A673 (cell line): ENCODE data around the gene THSD4. TPM values are rescaled to one million over a fixed set of nuclear protein-coding genes. Genes with fewer than 3 reads are reported as not detected.

Source experiments
- BruUV-seq: library from RNA; stranded (reverse); fragments of 400-500 nt; replicated peaks from 2 replicates; lab custom pipeline; 2021; lab: Mats Ljungman, UMichigan
- CTCF ChIA-PET: fragments of 300-600 bp; sonication (Branson Sonifier 250); formaldehyde crosslinking; loops from one replicate; lab custom pipeline; 2022; ENCODE audit warnings: antibody characterized with exemption; lab: Charles Lee
- POLR2A ChIA-PET: fragments of 300-600 bp; sonication (Branson Sonifier 250); formaldehyde crosslinking; loops from one replicate; lab custom pipeline; 2022; ENCODE audit warnings: antibody characterized with exemption; ENCODE audit not compliant: low non-redundant PET; lab: Charles Lee
- DNase-seq: peaks from one replicate; pipeline ENCODE4 v3.0.0-alpha.2; 2015; ENCODE audit warnings: low spot score
- H3K27ac ChIP-seq: fragments of 200-600 bp; sonication (generic); 2 replicates; pipeline ENCODE4 v1.5.1; 2016; ENCODE audit warnings: mixed run types, low read depth, mild to moderate bottlenecking, mixed read lengths, antibody characterized with exemption, low read length; ENCODE audit not compliant: poor library complexity, severe bottlenecking
- H3K27me3 ChIP-seq: fragments of 200-600 bp; sonication (generic); replicated peaks from 2 replicates; pipeline ENCODE4 v1.6.1; 2017; ENCODE audit warnings: mixed run types, low read depth, mild to moderate bottlenecking, mixed read lengths, antibody characterized with exemption, low read length; ENCODE audit not compliant: insufficient read depth, poor library complexity
- H3K36me3 ChIP-seq: fragments of 200-600 bp; sonication (generic); 2 replicates; pipeline ENCODE4 v1.6.1; 2016; ENCODE audit warnings: mixed run types, mild to moderate bottlenecking, mixed read lengths, antibody characterized with exemption, low read length; ENCODE audit not compliant: insufficient read depth, poor library complexity, severe bottlenecking
- H3K4me1 ChIP-seq: fragments of 200-600 bp; sonication (generic); 2 replicates; pipeline ENCODE4 v1.6.1; 2017; ENCODE audit warnings: mixed run types, mild to moderate bottlenecking, mixed read lengths, antibody characterized with exemption, low read length; ENCODE audit not compliant: insufficient read depth, poor library complexity, severe bottlenecking
- H3K4me3 ChIP-seq: fragments of 200-600 bp; sonication (generic); 2 replicates; pipeline ENCODE4 v1.5.1; 2016; ENCODE audit warnings: low read depth, mixed run types, mild to moderate bottlenecking, mixed read lengths, low read length; ENCODE audit not compliant: poor library complexity, severe bottlenecking
- H3K9me3 ChIP-seq: fragments of 200-600 bp; sonication (generic); 2 replicates; pipeline ENCODE4 v1.6.1; 2016; ENCODE audit warnings: mixed run types, low read depth, mild to moderate bottlenecking, mixed read lengths, antibody characterized with exemption, low read length; ENCODE audit not compliant: poor library complexity, severe bottlenecking
- CTCF ChIP-seq: fragments of 300-800, 200-600 bp; sonication (generic); conservative IDR thresholded peaks from 2 replicates; pipeline ENCODE4 v1.5.1; 2017; ENCODE audit warnings: low read depth, mild to moderate bottlenecking, antibody characterized with exemption, low read length, moderate library complexity, mixed read lengths
- EZH2 ChIP-seq: fragments of 200-600 bp; sonication (generic); IDR thresholded peaks from 2 replicates; pipeline ENCODE4 v1.6.1; 2017; ENCODE audit warnings: borderline replicate concordance, low read depth, mild to moderate bottlenecking, mixed read lengths, antibody characterized with exemption, low read length; ENCODE audit not compliant: poor library complexity, severe bottlenecking
- intact Hi-C: fragments of 100-400 bp; cut with micrococcal nuclease; formaldehyde crosslinking; loops from one replicate; pipeline ENCODE4 v1.10.0; 2022; ENCODE audit not compliant: unreplicated experiment
- total RNA-seq: library from RNA; stranded (reverse); gene quantifications from 2 replicates; pipeline ENCODE4 v1.2.3, GENCODE V29; 2021

THSD4 gene
- total RNA-seq, 1 experiment from 2014 or later, result 2.4 TPM

- POLR2A ChIA-PET, result no interaction called here
- no peak overlapping the region for H3K4me3 ChIP-seq
- H3K9me3 ChIP-seq, result no peaks in the 10 kb centered on the region
- peaks cover 9% of the 10 kb centered on the region for H3K4me1 ChIP-seq
- H3K27ac ChIP-seq, result no peak overlapping the region
- BruUV-seq, result no TSS peak
- TF ChIP-seq CTCF (no peak), EZH2 (no peak)
- intact Hi-C loops, result no loop called here
- CTCF ChIA-PET, result no interaction called here
- H3K27me3 ChIP-seq, result no peaks in the 10 kb centered on the region
- DNase-seq, result no peak
- H3K36me3 ChIP-seq, result no peaks in the 10 kb centered on the region
Measured at GRCh38 chr15:71131601-71132362, 16.5 kb downstream of the THSD4 start.

- Histone ChIP-seq H3K27me3 (no peaks in the 10 kb centered on the region), H3K27ac (no peak overlapping the region), H3K4me3 (no peak overlapping the region), H3K36me3 (no peaks in the 10 kb centered on the region), H3K4me1 (peaks cover 18% of the 10 kb centered on the region), H3K9me3 (no peaks in the 10 kb centered on the region)
- no TSS peak for BruUV-seq
- ChIA-PET CTCF (no interaction called here), POLR2A (no interaction called here)
- intact Hi-C loops, result no loop called here
- TF ChIP-seq CTCF, result no peak
- TF ChIP-seq EZH2, result no peak
- DNase-seq, result no peak
Measured at GRCh38 chr15:71133747-71134472, 18.6 kb downstream of the THSD4 start.

GRCh38 chr15:71136159-71136783, 21.0 kb downstream of the THSD4 start:
- BruUV-seq, result no TSS peak
- ChIA-PET CTCF (interaction anchor here (0.5 to 1.2 kb wide), 3 partner anchors 8 to 33 kb away, joined by 4 read pairs; partner anchors contain the start of gene THSD4), POLR2A (no interaction called here)
- Histone ChIP-seq H3K27me3 (no peaks in the 10 kb centered on the region), H3K9me3 (no peaks in the 10 kb centered on the region), H3K27ac (peak overlapping the region; percentile 55), H3K4me1 (peaks cover 28% of the 10 kb centered on the region), H3K36me3 (no peaks in the 10 kb centered on the region), H3K4me3 (no peak overlapping the region)
- intact Hi-C loops, result no loop called here
- DNase-seq, result peak; percentile 97
- TF ChIP-seq CTCF, result no peak
- TF ChIP-seq EZH2, result no peak
